ENCODE results near the gene PPM1D. TPM values are rescaled to one million over a fixed set of nuclear protein-coding genes. Genes with fewer than 3 reads are reported as not detected.
"Not testable (repeated sequence)": the region's sequence is repeated elsewhere in the genome, so short reads cannot be mapped to it uniquely, and the experiment has no call there.

PPM1D gene
- polyA plus RNA-seq, 1 donor, result 11.9 TPM

DNA sequence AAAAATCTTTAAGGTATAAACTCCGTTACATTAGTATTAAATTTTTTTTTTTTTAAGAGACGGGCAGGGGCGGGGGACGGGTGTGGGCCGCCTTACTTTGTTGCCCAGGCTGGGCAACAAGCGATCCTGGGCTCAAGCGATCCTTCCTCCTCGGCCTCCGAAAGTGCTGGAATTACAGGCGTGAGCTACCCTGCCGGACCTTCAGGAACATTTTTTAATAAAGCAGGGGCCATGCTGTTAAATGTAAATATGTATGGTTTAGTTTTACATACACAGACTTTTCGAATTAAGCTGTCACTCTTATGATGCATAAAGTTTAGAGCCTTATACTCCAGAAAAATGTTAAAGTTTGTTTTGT is 2.4 kb downstream of the PPM1D start:
- H3K4me1 ChIP-seq (ENCODE audit: control insufficient read depth, insufficient read depth, low read length), result peaks cover 4% of the 10 kb centered on the region
- H3K4me3 ChIP-seq (ENCODE audit: low read length), result peak overlapping the region; percentile 87
- no peaks in the 10 kb centered on the region for H3K27me3 ChIP-seq (ENCODE audit: control insufficient read depth, insufficient read depth, low read length)
- 71% methylated on average over 1 of the region's 12 CpGs for WGBS (ENCODE audit: insufficient coverage, low lambda C conversion rate)
- DNase-seq, result peak in 1 of 2 donors; percentile 13
- peak overlapping the region; percentile 91 for H3K27ac ChIP-seq (ENCODE audit: low read length)
- no peaks in the 10 kb centered on the region for H3K36me3 ChIP-seq (ENCODE audit: control insufficient read depth, insufficient read depth, low read length)
- peaks cover 2% of the 10 kb centered on the region for H3K9me3 ChIP-seq (ENCODE audit: control insufficient read depth, low read depth, low read length)

GRCh38 chr17:60602871-60603270 is 2.9 kb downstream of the PPM1D start:
- Histone ChIP-seq H3K4me1 (ENCODE audit: control insufficient read depth, insufficient read depth, low read length) (peaks cover 4% of the 10 kb centered on the region), H3K9me3 (ENCODE audit: control insufficient read depth, low read depth, low read length) (peaks cover 2% of the 10 kb centered on the region), H3K4me3 (ENCODE audit: low read length) (peak overlapping the region; percentile 87), H3K27me3 (ENCODE audit: control insufficient read depth, insufficient read depth, low read length) (no peaks in the 10 kb centered on the region), H3K27ac (ENCODE audit: low read length) (no peak overlapping the region), H3K36me3 (ENCODE audit: control insufficient read depth, insufficient read depth, low read length) (no peaks in the 10 kb centered on the region)
- no peak for DNase-seq
- 0% methylated on average over 1 of the region's 1 CpG for WGBS (ENCODE audit: insufficient coverage, low lambda C conversion rate)

DNA sequence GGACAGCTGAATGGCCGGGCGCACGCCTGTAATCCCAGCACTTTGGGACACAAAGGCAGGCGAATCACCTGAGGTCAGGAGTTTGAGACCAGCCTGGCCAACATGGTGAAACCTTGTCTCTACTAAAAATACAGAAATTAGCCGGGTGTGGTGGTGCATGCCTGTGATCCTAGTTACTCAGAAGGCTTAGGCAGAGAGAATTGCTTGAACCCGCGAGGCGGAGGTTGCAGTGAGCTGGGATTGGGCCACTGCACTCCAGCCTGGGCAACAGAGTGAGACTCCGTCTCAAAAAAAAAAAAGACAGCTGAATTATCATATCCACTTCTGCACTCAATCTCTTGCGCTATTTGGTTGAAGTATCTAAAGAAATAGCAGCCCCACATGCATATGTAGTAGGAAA is 3.5 kb downstream of the PPM1D start:
- not testable (repeated sequence) for H3K27ac ChIP-seq (ENCODE audit: low read length); DNase-seq; H3K4me3 ChIP-seq (ENCODE audit: low read length); H3K4me1 ChIP-seq (ENCODE audit: control insufficient read depth, insufficient read depth, low read length); H3K36me3 ChIP-seq (ENCODE audit: control insufficient read depth, insufficient read depth, low read length); H3K27me3 ChIP-seq (ENCODE audit: control insufficient read depth, insufficient read depth, low read length); H3K9me3 ChIP-seq (ENCODE audit: control insufficient read depth, low read depth, low read length)
- 100% methylated on average over 1 of the region's 10 CpGs for WGBS (ENCODE audit: insufficient coverage, low lambda C conversion rate)

DNA sequence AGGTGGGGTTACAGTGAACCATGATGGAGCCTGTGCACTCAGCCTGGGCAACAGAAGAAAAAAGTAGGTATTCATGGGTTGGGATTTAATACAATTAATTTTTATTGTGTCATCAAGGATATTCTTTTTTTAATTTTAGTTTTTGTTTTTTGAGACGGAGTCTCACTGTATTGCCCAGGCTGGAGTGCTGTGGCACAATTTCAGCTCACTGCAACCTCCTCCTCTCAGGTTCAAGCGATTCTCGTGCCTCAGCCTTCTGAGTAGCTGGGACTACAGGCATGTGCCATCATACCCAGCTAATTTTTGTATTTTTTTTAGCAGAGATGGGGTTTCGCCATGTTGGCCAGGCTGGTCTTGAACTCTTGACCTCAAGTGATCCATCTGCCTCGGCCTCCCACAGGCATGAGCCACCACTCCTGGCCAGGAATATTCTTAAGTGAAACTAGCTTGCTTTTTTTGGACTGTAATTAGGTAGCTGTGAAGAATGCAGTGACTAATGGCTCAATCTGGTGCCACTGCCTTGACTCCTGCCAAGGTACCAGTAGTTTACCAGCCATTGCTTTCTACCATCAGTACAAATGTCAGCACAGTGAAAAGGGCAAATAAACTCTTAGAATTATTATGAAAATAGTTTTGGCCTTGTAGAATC is 4.8 kb downstream of the PPM1D start:
- DNase-seq, result no peak
- Histone ChIP-seq H3K27ac (ENCODE audit: low read length) (no peak overlapping the region), H3K36me3 (ENCODE audit: control insufficient read depth, insufficient read depth, low read length) (no peaks in the 10 kb centered on the region), H3K9me3 (ENCODE audit: control insufficient read depth, low read depth, low read length) (peaks cover 2% of the 10 kb centered on the region), H3K4me1 (ENCODE audit: control insufficient read depth, insufficient read depth, low read length) (peaks cover 4% of the 10 kb centered on the region), H3K27me3 (ENCODE audit: control insufficient read depth, insufficient read depth, low read length) (no peaks in the 10 kb centered on the region), H3K4me3 (ENCODE audit: low read length) (no peak overlapping the region)
- WGBS (ENCODE audit: insufficient coverage, low lambda C conversion rate), result 83% methylated on average over 1 of the region's 5 CpGs

GRCh38 chr17:60606036-60606435 is 6.0 kb downstream of the PPM1D start:
- no peak for DNase-seq
- no peaks in the 10 kb centered on the region for H3K36me3 ChIP-seq (ENCODE audit: control insufficient read depth, insufficient read depth, low read length)
- no peak overlapping the region for H3K27ac ChIP-seq (ENCODE audit: low read length)
- H3K4me1 ChIP-seq (ENCODE audit: control insufficient read depth, insufficient read depth, low read length), result peaks cover 4% of the 10 kb centered on the region
- no peaks in the 10 kb centered on the region for H3K9me3 ChIP-seq (ENCODE audit: control insufficient read depth, low read depth, low read length)
- no peaks in the 10 kb centered on the region for H3K27me3 ChIP-seq (ENCODE audit: control insufficient read depth, insufficient read depth, low read length)
- no peak overlapping the region for H3K4me3 ChIP-seq (ENCODE audit: low read length)

DNA sequence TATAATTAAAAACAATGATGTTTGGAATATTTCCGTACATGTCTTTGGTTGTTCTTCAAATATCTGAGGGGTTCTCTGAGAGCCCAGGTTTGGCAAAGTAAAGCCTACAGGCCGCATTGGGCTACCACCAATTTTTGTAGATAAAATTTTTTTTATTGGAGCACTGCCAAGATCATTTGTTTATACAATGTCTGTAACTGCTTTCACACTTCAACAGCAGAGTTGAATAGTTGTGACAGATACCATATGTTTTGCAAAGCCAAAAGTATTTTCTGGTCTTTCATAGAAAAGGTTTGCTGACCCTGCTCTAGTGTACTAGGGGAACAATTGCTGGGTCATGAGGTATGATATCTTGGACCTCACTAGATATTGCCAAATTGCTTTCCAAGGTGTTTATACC is 10.5 kb downstream of the PPM1D start:
- Histone ChIP-seq H3K4me3 (ENCODE audit: low read length) (no peak overlapping the region), H3K9me3 (ENCODE audit: control insufficient read depth, low read depth, low read length) (peaks cover 4% of the 10 kb centered on the region), H3K4me1 (ENCODE audit: control insufficient read depth, insufficient read depth, low read length) (no peaks in the 10 kb centered on the region), H3K27me3 (ENCODE audit: control insufficient read depth, insufficient read depth, low read length) (no peaks in the 10 kb centered on the region), H3K27ac (ENCODE audit: low read length) (no peak overlapping the region), H3K36me3 (ENCODE audit: control insufficient read depth, insufficient read depth, low read length) (peaks cover 3% of the 10 kb centered on the region)
- peak in 1 of 2 donors; percentile 3 for DNase-seq
- 60% methylated on average over 1 of the region's 2 CpGs for WGBS (ENCODE audit: insufficient coverage, low lambda C conversion rate)

GRCh38 chr17:60611321-60611720 is 11.3 kb downstream of the PPM1D start:
- H3K36me3 ChIP-seq (ENCODE audit: control insufficient read depth, insufficient read depth, low read length); H3K9me3 ChIP-seq (ENCODE audit: control insufficient read depth, low read depth, low read length); H3K4me1 ChIP-seq (ENCODE audit: control insufficient read depth, insufficient read depth, low read length); H3K27me3 ChIP-seq (ENCODE audit: control insufficient read depth, insufficient read depth, low read length); H3K4me3 ChIP-seq (ENCODE audit: low read length); H3K27ac ChIP-seq (ENCODE audit: low read length); DNase-seq: not testable (repeated sequence)
- WGBS (ENCODE audit: insufficient coverage, low lambda C conversion rate), result no CpG with 5 or more reads among the region's 5 CpGs

GRCh38 chr17:60613325-60613724 is 13.3 kb downstream of the PPM1D start:
- Histone ChIP-seq H3K36me3 (ENCODE audit: control insufficient read depth, insufficient read depth, low read length) (peaks cover 8% of the 10 kb centered on the region), H3K27ac (ENCODE audit: low read length) (no peak overlapping the region), H3K9me3 (ENCODE audit: control insufficient read depth, low read depth, low read length) (peaks cover 4% of the 10 kb centered on the region), H3K4me3 (ENCODE audit: low read length) (no peak overlapping the region), H3K27me3 (ENCODE audit: control insufficient read depth, insufficient read depth, low read length) (no peaks in the 10 kb centered on the region), H3K4me1 (ENCODE audit: control insufficient read depth, insufficient read depth, low read length) (no peaks in the 10 kb centered on the region)
- whole genome bisulfite sequencing (ENCODE audit: insufficient coverage, low lambda C conversion rate), result no CpG with 5 or more reads among the region's 19 CpGs
- DNase-seq, result no peak

- H3K27ac ChIP-seq (ENCODE audit: low read length); H3K4me1 ChIP-seq (ENCODE audit: control insufficient read depth, insufficient read depth, low read length); H3K36me3 ChIP-seq (ENCODE audit: control insufficient read depth, insufficient read depth, low read length); H3K9me3 ChIP-seq (ENCODE audit: control insufficient read depth, low read depth, low read length); H3K27me3 ChIP-seq (ENCODE audit: control insufficient read depth, insufficient read depth, low read length); DNase-seq; H3K4me3 ChIP-seq (ENCODE audit: low read length): not testable (repeated sequence)
- WGBS (ENCODE audit: insufficient coverage, low lambda C conversion rate), result no CpG with 5 or more reads among the region's 20 CpGs
Measured at GRCh38 chr17:60613796-60614195, 13.8 kb downstream of the PPM1D start.

GRCh38 chr17:60614247-60614646 is 14.3 kb downstream of the PPM1D start:
- not testable (repeated sequence) for H3K27me3 ChIP-seq (ENCODE audit: control insufficient read depth, insufficient read depth, low read length); H3K36me3 ChIP-seq (ENCODE audit: control insufficient read depth, insufficient read depth, low read length); H3K4me3 ChIP-seq (ENCODE audit: low read length); H3K9me3 ChIP-seq (ENCODE audit: control insufficient read depth, low read depth, low read length); DNase-seq; H3K27ac ChIP-seq (ENCODE audit: low read length); H3K4me1 ChIP-seq (ENCODE audit: control insufficient read depth, insufficient read depth, low read length)
- no CpG with 5 or more reads among the region's 3 CpGs for WGBS (ENCODE audit: insufficient coverage, low lambda C conversion rate)

DNA sequence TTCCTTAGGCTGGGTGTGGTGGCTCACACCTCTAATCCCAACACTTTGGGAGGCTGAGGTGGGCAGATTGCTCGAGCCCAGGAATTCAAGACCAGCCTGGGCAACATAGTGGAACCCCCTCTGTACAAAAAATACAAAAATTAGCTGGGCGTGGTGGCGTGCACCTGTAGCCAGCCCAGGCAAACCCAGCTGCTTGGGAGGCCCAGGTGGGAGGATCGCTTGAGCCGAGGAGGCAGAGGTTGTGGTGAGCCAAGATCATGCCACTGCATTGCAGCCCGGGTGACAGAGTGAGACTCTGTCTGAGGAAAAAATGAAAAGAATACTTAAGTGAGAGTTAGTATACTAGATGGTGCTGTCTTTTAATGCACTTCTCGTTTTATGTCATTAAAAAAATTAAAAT is 15.1 kb downstream of the PPM1D start:
- H3K4me1 ChIP-seq (ENCODE audit: control insufficient read depth, insufficient read depth, low read length), result no peaks in the 10 kb centered on the region
- 50% methylated on average over 1 of the region's 7 CpGs for WGBS (ENCODE audit: insufficient coverage, low lambda C conversion rate)

More for the DNA sequence above, 15.1 kb downstream of the PPM1D start:
- Histone ChIP-seq H3K4me3 (ENCODE audit: low read length) (no peak overlapping the region), H3K36me3 (ENCODE audit: control insufficient read depth, insufficient read depth, low read length) (peaks cover 8% of the 10 kb centered on the region), H3K27me3 (ENCODE audit: control insufficient read depth, insufficient read depth, low read length) (no peaks in the 10 kb centered on the region), H3K9me3 (ENCODE audit: control insufficient read depth, low read depth, low read length) (peaks cover 4% of the 10 kb centered on the region), H3K27ac (ENCODE audit: low read length) (no peak overlapping the region)
- DNase-seq, result no peak

Data from large intestine (tissue), 3 donors.